Measurements from ENCODE around the gene DENND6B.

Gene DENND6B

GRCh38 chr22:50287731-50288130 is 39.1 kb downstream of the DENND6B start:
- no peaks in the 10 kb centered on the region for H3K9me3 ChIP-seq (ENCODE audit: control insufficient read depth, low read length)
- no peaks in the 10 kb centered on the region for H3K36me3 ChIP-seq (ENCODE audit: control insufficient read depth, insufficient read depth, low read length)
- H3K4me3 ChIP-seq (ENCODE audit: insufficient read depth, low read depth, low read length, poor library complexity, severe bottlenecking) = no peak overlapping the region
- DNase-seq = no peak
- H3K4me1 ChIP-seq (ENCODE audit: control insufficient read depth, insufficient read depth, low read length, poor library complexity, severe bottlenecking) = no peaks in the 10 kb centered on the region
- no peak overlapping the region for H3K27ac ChIP-seq (ENCODE audit: insufficient read depth, low read length, poor library complexity, severe bottlenecking)
- peaks cover 8% of the 10 kb centered on the region for H3K27me3 ChIP-seq (replicated peaks; ENCODE audit: control insufficient read depth, insufficient read depth, low read length, poor library complexity, severe bottlenecking)

GRCh38 chr22:50286701-50287318 is 40.0 kb downstream of the DENND6B start:
- Histone ChIP-seq H3K36me3 (ENCODE audit: control insufficient read depth, insufficient read depth, low read length) (no peaks in the 10 kb centered on the region), H3K9me3 (ENCODE audit: control insufficient read depth, low read length) (no peaks in the 10 kb centered on the region), H3K27ac (ENCODE audit: insufficient read depth, low read length, poor library complexity, severe bottlenecking) (no peak overlapping the region), H3K4me1 (ENCODE audit: control insufficient read depth, insufficient read depth, low read length, poor library complexity, severe bottlenecking) (no peaks in the 10 kb centered on the region), H3K4me3 (ENCODE audit: insufficient read depth, low read depth, low read length, poor library complexity, severe bottlenecking) (no peak overlapping the region), H3K27me3 (replicated peaks; ENCODE audit: control insufficient read depth, insufficient read depth, low read length, poor library complexity, severe bottlenecking) (peaks cover 4% of the 10 kb centered on the region)
- no peak for DNase-seq

- H3K27ac ChIP-seq (ENCODE audit: insufficient read depth, low read length, poor library complexity, severe bottlenecking) = no peak overlapping the region
- H3K36me3 ChIP-seq (ENCODE audit: control insufficient read depth, insufficient read depth, low read length) = no peaks in the 10 kb centered on the region
- no peaks in the 10 kb centered on the region for H3K4me1 ChIP-seq (ENCODE audit: control insufficient read depth, insufficient read depth, low read length, poor library complexity, severe bottlenecking)
- no peaks in the 10 kb centered on the region for H3K9me3 ChIP-seq (ENCODE audit: control insufficient read depth, low read length)
- no peak for DNase-seq
- H3K27me3 ChIP-seq (replicated peaks; ENCODE audit: control insufficient read depth, insufficient read depth, low read length, poor library complexity, severe bottlenecking) = no peaks in the 10 kb centered on the region
- no peak overlapping the region for H3K4me3 ChIP-seq (ENCODE audit: insufficient read depth, low read depth, low read length, poor library complexity, severe bottlenecking)
Measured at GRCh38 chr22:50286275-50286674, 40.5 kb downstream of the DENND6B start.

- Histone ChIP-seq H3K4me3 (ENCODE audit: insufficient read depth, low read depth, low read length, poor library complexity, severe bottlenecking) (no peak overlapping the region), H3K27me3 (replicated peaks; ENCODE audit: control insufficient read depth, insufficient read depth, low read length, poor library complexity, severe bottlenecking) (no peaks in the 10 kb centered on the region), H3K4me1 (ENCODE audit: control insufficient read depth, insufficient read depth, low read length, poor library complexity, severe bottlenecking) (no peaks in the 10 kb centered on the region), H3K36me3 (ENCODE audit: control insufficient read depth, insufficient read depth, low read length) (no peaks in the 10 kb centered on the region), H3K27ac (ENCODE audit: insufficient read depth, low read length, poor library complexity, severe bottlenecking) (no peak overlapping the region), H3K9me3 (ENCODE audit: control insufficient read depth, low read length) (no peaks in the 10 kb centered on the region)
- no peak for DNase-seq
Measured at GRCh38 chr22:50285568-50286229, 41.1 kb downstream of the DENND6B start.

GRCh38 chr22:50284479-50284878 is 42.3 kb downstream of the DENND6B start:
- Histone ChIP-seq H3K36me3 (ENCODE audit: control insufficient read depth, insufficient read depth, low read length) (no peaks in the 10 kb centered on the region), H3K9me3 (ENCODE audit: control insufficient read depth, low read length) (no peaks in the 10 kb centered on the region), H3K27me3 (replicated peaks; ENCODE audit: control insufficient read depth, insufficient read depth, low read length, poor library complexity, severe bottlenecking) (no peaks in the 10 kb centered on the region), H3K4me1 (ENCODE audit: control insufficient read depth, insufficient read depth, low read length, poor library complexity, severe bottlenecking) (no peaks in the 10 kb centered on the region), H3K4me3 (ENCODE audit: insufficient read depth, low read depth, low read length, poor library complexity, severe bottlenecking) (no peak overlapping the region), H3K27ac (ENCODE audit: insufficient read depth, low read length, poor library complexity, severe bottlenecking) (no peak overlapping the region)
- no peak for DNase-seq

- no peaks in the 10 kb centered on the region for H3K4me1 ChIP-seq (ENCODE audit: control insufficient read depth, insufficient read depth, low read length, poor library complexity, severe bottlenecking)
- H3K36me3 ChIP-seq (ENCODE audit: control insufficient read depth, insufficient read depth, low read length) = no peaks in the 10 kb centered on the region
- no peaks in the 10 kb centered on the region for H3K9me3 ChIP-seq (ENCODE audit: control insufficient read depth, low read length)
- DNase-seq = no peak
- H3K27me3 ChIP-seq (replicated peaks; ENCODE audit: control insufficient read depth, insufficient read depth, low read length, poor library complexity, severe bottlenecking) = no peaks in the 10 kb centered on the region
- no peak overlapping the region for H3K4me3 ChIP-seq (ENCODE audit: insufficient read depth, low read depth, low read length, poor library complexity, severe bottlenecking)
- no peak overlapping the region for H3K27ac ChIP-seq (ENCODE audit: insufficient read depth, low read length, poor library complexity, severe bottlenecking)
Measured at GRCh38 chr22:50283821-50284220, 43.0 kb downstream of the DENND6B start.

GRCh38 chr22:50282361-50283155 is 44.3 kb downstream of the DENND6B start:
- DNase-seq = no peak
- Histone ChIP-seq H3K4me1 (ENCODE audit: control insufficient read depth, insufficient read depth, low read length, poor library complexity, severe bottlenecking) (no peaks in the 10 kb centered on the region), H3K27me3 (replicated peaks; ENCODE audit: control insufficient read depth, insufficient read depth, low read length, poor library complexity, severe bottlenecking) (no peaks in the 10 kb centered on the region), H3K27ac (ENCODE audit: insufficient read depth, low read length, poor library complexity, severe bottlenecking) (no peak overlapping the region), H3K9me3 (ENCODE audit: control insufficient read depth, low read length) (no peaks in the 10 kb centered on the region), H3K4me3 (ENCODE audit: insufficient read depth, low read depth, low read length, poor library complexity, severe bottlenecking) (no peak overlapping the region), H3K36me3 (ENCODE audit: control insufficient read depth, insufficient read depth, low read length) (no peaks in the 10 kb centered on the region)

GRCh38 chr22:50281957-50282356 is 44.9 kb downstream of the DENND6B start:
- H3K9me3 ChIP-seq (ENCODE audit: control insufficient read depth, low read length) = no peaks in the 10 kb centered on the region
- no peak overlapping the region for H3K4me3 ChIP-seq (ENCODE audit: insufficient read depth, low read depth, low read length, poor library complexity, severe bottlenecking)
- H3K27ac ChIP-seq (ENCODE audit: insufficient read depth, low read length, poor library complexity, severe bottlenecking) = no peak overlapping the region
- no peak for DNase-seq
- H3K36me3 ChIP-seq (ENCODE audit: control insufficient read depth, insufficient read depth, low read length) = no peaks in the 10 kb centered on the region
- H3K4me1 ChIP-seq (ENCODE audit: control insufficient read depth, insufficient read depth, low read length, poor library complexity, severe bottlenecking) = no peaks in the 10 kb centered on the region
- H3K27me3 ChIP-seq (replicated peaks; ENCODE audit: control insufficient read depth, insufficient read depth, low read length, poor library complexity, severe bottlenecking) = no peaks in the 10 kb centered on the region

- DNase-seq = no peak
- no peaks in the 10 kb centered on the region for H3K27me3 ChIP-seq (replicated peaks; ENCODE audit: control insufficient read depth, insufficient read depth, low read length, poor library complexity, severe bottlenecking)
- no peaks in the 10 kb centered on the region for H3K9me3 ChIP-seq (ENCODE audit: control insufficient read depth, low read length)
- no peak overlapping the region for H3K4me3 ChIP-seq (ENCODE audit: insufficient read depth, low read depth, low read length, poor library complexity, severe bottlenecking)
- H3K36me3 ChIP-seq (ENCODE audit: control insufficient read depth, insufficient read depth, low read length) = no peaks in the 10 kb centered on the region
- H3K27ac ChIP-seq (ENCODE audit: insufficient read depth, low read length, poor library complexity, severe bottlenecking) = no peak overlapping the region
- H3K4me1 ChIP-seq (ENCODE audit: control insufficient read depth, insufficient read depth, low read length, poor library complexity, severe bottlenecking) = no peaks in the 10 kb centered on the region
Measured at GRCh38 chr22:50281384-50281760, 45.4 kb downstream of the DENND6B start.

All from effector memory CD4-positive, alpha-beta T cell (primary cell).